ENCODE results near the gene ZNF101. TPM values are rescaled to one million over a fixed set of nuclear protein-coding genes. Genes with fewer than 3 reads are reported as not detected.

Gene ZNF101
- total RNA-seq, 1 experiment from 2014 or later = 51.4 TPM

DNA sequence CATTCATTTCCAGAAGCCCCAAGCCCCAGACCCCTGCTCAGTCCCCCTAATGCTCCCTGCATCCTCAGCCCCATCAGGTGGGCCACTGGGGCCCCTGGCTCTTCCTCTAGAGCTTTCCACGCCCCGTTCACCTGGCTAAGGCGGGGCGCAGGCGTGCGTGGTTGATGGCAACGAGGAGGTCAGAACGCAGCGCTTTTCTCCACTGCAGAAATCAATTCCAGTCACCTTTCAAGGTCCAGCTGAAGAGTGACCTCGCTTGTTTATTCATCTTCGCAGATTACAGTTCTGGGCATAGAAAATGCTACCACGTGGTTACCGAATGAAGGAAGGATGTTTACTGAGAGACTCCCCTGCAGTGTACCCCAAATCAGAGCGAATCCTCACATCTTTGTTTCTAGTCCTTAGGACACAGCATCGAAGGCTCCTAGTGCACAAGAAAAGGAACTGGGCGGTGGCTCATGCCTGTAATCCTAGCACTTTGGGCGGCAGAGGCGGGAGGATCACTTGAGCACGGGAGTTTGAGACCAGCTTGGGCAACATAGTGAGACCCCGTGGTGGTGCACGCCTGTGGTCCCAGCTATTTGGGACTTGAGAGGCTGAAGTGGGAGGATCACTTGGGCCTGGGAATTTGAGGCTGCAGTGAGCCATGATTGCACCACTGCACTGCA, 49.3 kb upstream of the ZNF101 start:
- Mint-ChIP-seq H3K27ac (no peak overlapping the region), H3K9me3 (no peaks in the 10 kb centered on the region), H3K27me3 (ENCODE audit: low read depth) (peaks cover 29% of the 10 kb centered on the region), H3K4me1 (peaks cover 13% of the 10 kb centered on the region), H3K4me3 (peak overlapping the region; percentile 73), H3K36me3 (peaks cover 8% of the 10 kb centered on the region)
- no peak for DNase-seq (ENCODE audit: low spot score)
- TF ChIP-seq, protein P1, sequence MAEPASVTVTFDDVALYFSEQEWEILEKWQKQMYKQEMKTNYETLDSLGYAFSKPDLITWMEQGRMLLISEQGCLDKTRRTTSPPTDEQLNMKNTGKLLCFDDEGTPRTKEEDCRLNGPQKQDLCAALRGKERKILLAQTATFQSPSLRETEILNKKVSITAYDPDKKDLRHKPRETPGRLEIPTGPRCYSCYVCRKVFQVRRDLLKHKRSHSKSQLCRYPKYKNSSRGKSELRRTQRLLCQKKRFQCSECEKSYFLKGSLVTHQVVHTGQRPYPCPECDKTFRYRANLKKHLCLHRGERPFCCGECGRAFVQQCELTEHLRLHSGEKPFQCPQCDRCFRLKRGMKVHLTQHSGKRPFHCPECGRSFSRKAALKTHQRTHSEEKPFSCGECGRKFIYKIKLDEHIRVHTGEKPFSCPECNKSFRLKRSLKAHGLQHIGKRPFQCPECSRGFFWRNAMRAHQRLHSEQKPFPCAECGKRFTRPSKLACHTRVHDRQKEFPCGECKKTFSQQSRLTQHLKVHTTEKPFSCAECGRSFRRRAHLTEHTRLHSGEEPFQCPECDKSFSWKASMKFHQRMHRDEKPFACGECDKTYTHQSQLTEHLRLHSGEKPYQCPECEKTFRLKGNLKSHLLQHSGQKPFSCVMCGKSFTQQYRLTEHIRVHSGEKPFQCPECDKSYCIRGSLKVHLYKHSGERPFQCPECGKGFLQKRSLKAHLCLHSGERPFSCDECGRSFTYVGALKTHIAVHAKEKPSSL (CRISPR knock-in tag; conservative IDR thresholded peaks at IDR 0.05) = no peak
- peak; percentile 92 for TF ChIP-seq ZNF121 (CRISPR knock-in tag; IDR thresholded peaks at IDR 0.05)
- POLR2A ChIA-PET = interaction anchor here (0.8 to 1.1 kb wide), 2 partner anchors 9 to 14 kb away, joined by 3 to 5 read pairs; partner anchors contain the start of gene LPAR2
- peak; percentile 2; the same call in 1 of the 2 replicates for ATAC-seq
- CTCF ChIA-PET = interaction anchor here (1.1 to 4.7 kb wide), 4 partner anchors 9 to 87 kb away, joined by 6 to 24 read pairs (median 8); partner anchors contain the start of gene GMIP

DNA sequence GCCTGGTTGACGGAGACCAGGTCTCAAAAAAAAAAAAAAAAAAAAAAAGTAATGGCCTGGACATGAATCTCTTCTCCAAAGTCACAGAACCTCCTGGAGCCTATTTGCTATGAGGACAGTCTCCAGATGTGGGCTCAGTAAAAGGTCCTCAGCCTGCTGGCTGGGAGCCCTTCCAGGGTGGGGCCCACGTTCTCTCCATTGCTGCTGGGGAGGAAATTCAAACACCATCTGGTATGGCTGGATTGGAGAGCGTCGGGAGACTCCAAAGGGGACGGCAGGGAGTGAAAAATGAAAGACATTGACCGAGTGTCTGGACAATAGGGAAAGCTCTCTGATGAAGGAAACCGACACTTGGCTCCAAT, 48.8 kb upstream of the ZNF101 start:
- H3K9me3 Mint-ChIP-seq = no peaks in the 10 kb centered on the region
- TF ChIP-seq IRF2 (CRISPR knock-in tag; IDR thresholded peaks at IDR 0.05; ENCODE audit: borderline replicate concordance, low read depth) (no peak), TP53 (CRISPR knock-in tag; IDR thresholded peaks at IDR 0.05) (no peak), ZNF121 (CRISPR knock-in tag; IDR thresholded peaks at IDR 0.05) (no peak), ZBTB21 (CRISPR knock-in tag; IDR thresholded peaks at IDR 0.05; ENCODE audit: borderline replicate concordance) (no peak), TEAD1 (CRISPR knock-in tag; IDR thresholded peaks at IDR 0.05) (no peak), ELF4 (CRISPR knock-in tag; IDR thresholded peaks at IDR 0.05; ENCODE audit: low read depth) (no peak), SMAD3 (CRISPR knock-in tag; IDR thresholded peaks at IDR 0.05; ENCODE audit: borderline replicate concordance) (no peak)
- TF ChIP-seq, protein P2, sequence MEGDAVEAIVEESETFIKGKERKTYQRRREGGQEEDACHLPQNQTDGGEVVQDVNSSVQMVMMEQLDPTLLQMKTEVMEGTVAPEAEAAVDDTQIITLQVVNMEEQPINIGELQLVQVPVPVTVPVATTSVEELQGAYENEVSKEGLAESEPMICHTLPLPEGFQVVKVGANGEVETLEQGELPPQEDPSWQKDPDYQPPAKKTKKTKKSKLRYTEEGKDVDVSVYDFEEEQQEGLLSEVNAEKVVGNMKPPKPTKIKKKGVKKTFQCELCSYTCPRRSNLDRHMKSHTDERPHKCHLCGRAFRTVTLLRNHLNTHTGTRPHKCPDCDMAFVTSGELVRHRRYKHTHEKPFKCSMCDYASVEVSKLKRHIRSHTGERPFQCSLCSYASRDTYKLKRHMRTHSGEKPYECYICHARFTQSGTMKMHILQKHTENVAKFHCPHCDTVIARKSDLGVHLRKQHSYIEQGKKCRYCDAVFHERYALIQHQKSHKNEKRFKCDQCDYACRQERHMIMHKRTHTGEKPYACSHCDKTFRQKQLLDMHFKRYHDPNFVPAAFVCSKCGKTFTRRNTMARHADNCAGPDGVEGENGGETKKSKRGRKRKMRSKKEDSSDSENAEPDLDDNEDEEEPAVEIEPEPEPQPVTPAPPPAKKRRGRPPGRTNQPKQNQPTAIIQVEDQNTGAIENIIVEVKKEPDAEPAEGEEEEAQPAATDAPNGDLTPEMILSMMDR (IDR thresholded peaks at IDR 0.05) = no peak
- TF ChIP-seq, protein P3, sequence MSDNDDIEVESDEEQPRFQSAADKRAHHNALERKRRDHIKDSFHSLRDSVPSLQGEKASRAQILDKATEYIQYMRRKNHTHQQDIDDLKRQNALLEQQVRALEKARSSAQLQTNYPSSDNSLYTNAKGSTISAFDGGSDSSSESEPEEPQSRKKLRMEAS (CRISPR knock-in tag; IDR thresholded peaks at IDR 0.05) = no peak
- TF ChIP-seq, protein P4, sequence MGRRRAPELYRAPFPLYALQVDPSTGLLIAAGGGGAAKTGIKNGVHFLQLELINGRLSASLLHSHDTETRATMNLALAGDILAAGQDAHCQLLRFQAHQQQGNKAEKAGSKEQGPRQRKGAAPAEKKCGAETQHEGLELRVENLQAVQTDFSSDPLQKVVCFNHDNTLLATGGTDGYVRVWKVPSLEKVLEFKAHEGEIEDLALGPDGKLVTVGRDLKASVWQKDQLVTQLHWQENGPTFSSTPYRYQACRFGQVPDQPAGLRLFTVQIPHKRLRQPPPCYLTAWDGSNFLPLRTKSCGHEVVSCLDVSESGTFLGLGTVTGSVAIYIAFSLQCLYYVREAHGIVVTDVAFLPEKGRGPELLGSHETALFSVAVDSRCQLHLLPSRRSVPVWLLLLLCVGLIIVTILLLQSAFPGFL (CRISPR knock-in tag; IDR thresholded peaks at IDR 0.05; ENCODE audit: borderline replicate concordance) = no peak
- TF ChIP-seq, protein P5, sequence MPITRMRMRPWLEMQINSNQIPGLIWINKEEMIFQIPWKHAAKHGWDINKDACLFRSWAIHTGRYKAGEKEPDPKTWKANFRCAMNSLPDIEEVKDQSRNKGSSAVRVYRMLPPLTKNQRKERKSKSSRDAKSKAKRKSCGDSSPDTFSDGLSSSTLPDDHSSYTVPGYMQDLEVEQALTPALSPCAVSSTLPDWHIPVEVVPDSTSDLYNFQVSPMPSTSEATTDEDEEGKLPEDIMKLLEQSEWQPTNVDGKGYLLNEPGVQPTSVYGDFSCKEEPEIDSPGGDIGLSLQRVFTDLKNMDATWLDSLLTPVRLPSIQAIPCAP (CRISPR knock-in tag; IDR thresholded peaks at IDR 0.05) = no peak
- ChIA-PET CTCF (interaction anchor here (1.2 to 4.7 kb wide), 4 partner anchors 24 to 88 kb away, joined by 3 to 24 read pairs (median 8); partner anchors contain the start of gene GMIP), POLR2A (no interaction called here)
- no peak overlapping the region for H3K4me3 Mint-ChIP-seq
- H3K36me3 Mint-ChIP-seq = peaks cover 11% of the 10 kb centered on the region
- ATAC-seq (no peak), DNase-seq (ENCODE audit: low spot score) (no peak)
- no peak overlapping the region for H3K27ac Mint-ChIP-seq
- H3K27me3 Mint-ChIP-seq (ENCODE audit: low read depth) = peaks cover 29% of the 10 kb centered on the region
- H3K4me1 Mint-ChIP-seq = peaks cover 13% of the 10 kb centered on the region

DNA sequence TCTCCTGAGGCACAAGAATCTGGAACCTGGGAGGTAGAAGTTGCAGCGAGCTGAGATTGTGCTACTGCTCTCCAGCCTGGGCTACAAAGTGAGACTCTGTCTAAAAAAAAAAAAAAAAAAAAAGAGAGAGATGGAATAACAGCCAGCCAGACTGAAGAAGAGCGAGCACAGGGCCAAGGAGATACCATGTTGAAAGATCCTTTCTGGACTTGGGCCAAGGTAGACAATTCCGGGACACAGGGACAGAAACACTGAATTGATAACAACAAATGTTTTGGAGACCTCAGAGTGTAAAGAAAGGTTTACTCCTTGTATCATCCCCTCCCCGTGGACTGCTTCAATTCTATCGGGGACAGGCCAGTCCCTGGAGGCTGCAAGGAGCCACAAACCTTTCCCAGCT, 45.3 kb upstream of the ZNF101 start:
- H3K4me1 Mint-ChIP-seq = peaks cover 21% of the 10 kb centered on the region
- H3K36me3 Mint-ChIP-seq = peaks cover 16% of the 10 kb centered on the region
- no peak for ATAC-seq
- CTCF ChIA-PET = no interaction called here
- peaks cover 14% of the 10 kb centered on the region for H3K27me3 Mint-ChIP-seq (ENCODE audit: low read depth)
- no peak overlapping the region for H3K4me3 Mint-ChIP-seq
- no peak for DNase-seq (ENCODE audit: low spot score)
- no peak overlapping the region for H3K27ac Mint-ChIP-seq
- H3K9me3 Mint-ChIP-seq = no peaks in the 10 kb centered on the region
- POLR2A ChIA-PET = interaction anchor here (0.7 kb wide), 1 partner anchor 39 kb away, joined by 4 read pairs; no protein-coding TSS in a partner anchor
- TF ChIP-seq JUN (CRISPR knock-in tag; IDR thresholded peaks at IDR 0.05) (no peak), RELA (CRISPR knock-in tag; IDR thresholded peaks at IDR 0.05; ENCODE audit: borderline replicate concordance) (no peak), GABPB1 (CRISPR knock-in tag; IDR thresholded peaks at IDR 0.05) (no peak), ESRRA (CRISPR knock-in tag; IDR thresholded peaks at IDR 0.05; ENCODE audit: borderline replicate concordance) (no peak), NFE2L1 (CRISPR knock-in tag; IDR thresholded peaks at IDR 0.05) (no peak), SMAD3 (CRISPR knock-in tag; IDR thresholded peaks at IDR 0.05; ENCODE audit: borderline replicate concordance) (no peak)
- TF ChIP-seq, protein P6, sequence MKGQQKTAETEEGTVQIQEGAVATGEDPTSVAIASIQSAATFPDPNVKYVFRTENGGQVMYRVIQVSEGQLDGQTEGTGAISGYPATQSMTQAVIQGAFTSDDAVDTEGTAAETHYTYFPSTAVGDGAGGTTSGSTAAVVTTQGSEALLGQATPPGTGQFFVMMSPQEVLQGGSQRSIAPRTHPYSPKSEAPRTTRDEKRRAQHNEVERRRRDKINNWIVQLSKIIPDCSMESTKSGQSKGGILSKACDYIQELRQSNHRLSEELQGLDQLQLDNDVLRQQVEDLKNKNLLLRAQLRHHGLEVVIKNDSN (CRISPR knock-in tag; IDR thresholded peaks at IDR 0.05) = no peak
- TF ChIP-seq, protein P7, sequence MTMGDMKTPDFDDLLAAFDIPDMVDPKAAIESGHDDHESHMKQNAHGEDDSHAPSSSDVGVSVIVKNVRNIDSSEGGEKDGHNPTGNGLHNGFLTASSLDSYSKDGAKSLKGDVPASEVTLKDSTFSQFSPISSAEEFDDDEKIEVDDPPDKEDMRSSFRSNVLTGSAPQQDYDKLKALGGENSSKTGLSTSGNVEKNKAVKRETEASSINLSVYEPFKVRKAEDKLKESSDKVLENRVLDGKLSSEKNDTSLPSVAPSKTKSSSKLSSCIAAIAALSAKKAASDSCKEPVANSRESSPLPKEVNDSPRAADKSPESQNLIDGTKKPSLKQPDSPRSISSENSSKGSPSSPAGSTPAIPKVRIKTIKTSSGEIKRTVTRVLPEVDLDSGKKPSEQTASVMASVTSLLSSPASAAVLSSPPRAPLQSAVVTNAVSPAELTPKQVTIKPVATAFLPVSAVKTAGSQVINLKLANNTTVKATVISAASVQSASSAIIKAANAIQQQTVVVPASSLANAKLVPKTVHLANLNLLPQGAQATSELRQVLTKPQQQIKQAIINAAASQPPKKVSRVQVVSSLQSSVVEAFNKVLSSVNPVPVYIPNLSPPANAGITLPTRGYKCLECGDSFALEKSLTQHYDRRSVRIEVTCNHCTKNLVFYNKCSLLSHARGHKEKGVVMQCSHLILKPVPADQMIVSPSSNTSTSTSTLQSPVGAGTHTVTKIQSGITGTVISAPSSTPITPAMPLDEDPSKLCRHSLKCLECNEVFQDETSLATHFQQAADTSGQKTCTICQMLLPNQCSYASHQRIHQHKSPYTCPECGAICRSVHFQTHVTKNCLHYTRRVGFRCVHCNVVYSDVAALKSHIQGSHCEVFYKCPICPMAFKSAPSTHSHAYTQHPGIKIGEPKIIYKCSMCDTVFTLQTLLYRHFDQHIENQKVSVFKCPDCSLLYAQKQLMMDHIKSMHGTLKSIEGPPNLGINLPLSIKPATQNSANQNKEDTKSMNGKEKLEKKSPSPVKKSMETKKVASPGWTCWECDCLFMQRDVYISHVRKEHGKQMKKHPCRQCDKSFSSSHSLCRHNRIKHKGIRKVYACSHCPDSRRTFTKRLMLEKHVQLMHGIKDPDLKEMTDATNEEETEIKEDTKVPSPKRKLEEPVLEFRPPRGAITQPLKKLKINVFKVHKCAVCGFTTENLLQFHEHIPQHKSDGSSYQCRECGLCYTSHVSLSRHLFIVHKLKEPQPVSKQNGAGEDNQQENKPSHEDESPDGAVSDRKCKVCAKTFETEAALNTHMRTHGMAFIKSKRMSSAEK (CRISPR knock-in tag; IDR thresholded peaks at IDR 0.05; ENCODE audit: borderline replicate concordance) = no peak
